ENCODE results near the gene SLC26A2. TPM values are rescaled to one million over a fixed set of nuclear protein-coding genes. Genes with fewer than 3 reads are reported as not detected.

The SLC26A2 gene
- total RNA-seq, 4 donors from 2014 or later = 3.0 to 9.9 (median 6.9) TPM

- in situ Hi-C loops (cut with MboI; ENCODE audit: low sequenced_read_pairs in 4 of 4) = no loop called here
- intact Hi-C loops (cut with DNase I; ENCODE audit: low total_unique reads) = loop anchor here (2.0 to 5.0 kb wide), 2 partner anchors 41 to 54 kb away; no protein-coding TSS in a partner anchor
- ATAC-seq = no peak
These were observed 23.9 kb upstream of the SLC26A2 start for GRCh38 chr5:149936700-149937091.

GRCh38 chr5:149937610-149938009, 22.9 kb upstream of the SLC26A2 start:
- H3K27me3 ChIP-seq = no peaks in the 10 kb centered on the region
- H3K27ac ChIP-seq = no peak overlapping the region
- no peaks in the 10 kb centered on the region for H3K36me3 ChIP-seq
- H3K4me1 ChIP-seq = peaks cover 0 to 11% of the 10 kb centered on the region in 2 donors
- ATAC-seq (no peak), DNase-seq (no peak)
- TF ChIP-seq CTCF (IDR thresholded peaks at IDR 0.05 in 4 of 5, conservative IDR thresholded peaks at IDR 0.05 in 1 of 5) = no peak
- TF ChIP-seq POLR2A (IDR thresholded peaks at IDR 0.05) = no peak
- H3K9me3 ChIP-seq = no peaks in the 10 kb centered on the region
- intact Hi-C loops (cut with DNase I; ENCODE audit: low total_unique reads) (loop anchor here (2.0 to 5.0 kb wide), 2 partner anchors 40 to 53 kb away; no protein-coding TSS in a partner anchor), in situ Hi-C loops (cut with MboI; ENCODE audit: low sequenced_read_pairs in 4 of 4) (no loop called here)
- no peak overlapping the region for H3K4me3 ChIP-seq

More at GRCh38 chr5:149936700-149937091, 23.9 kb upstream of the SLC26A2 start:
- Histone ChIP-seq H3K27ac (no peak overlapping the region), H3K27me3 (no peaks in the 10 kb centered on the region), H3K36me3 (no peaks in the 10 kb centered on the region), H3K9me3 (no peaks in the 10 kb centered on the region), H3K4me3 (no peak overlapping the region), H3K4me1 (peaks cover 0 to 14% of the 10 kb centered on the region in 2 donors)
- DNase-seq = no peak
- TF ChIP-seq CTCF (IDR thresholded peaks at IDR 0.05 in 4 of 5, conservative IDR thresholded peaks at IDR 0.05 in 1 of 5) (no peak), POLR2A (IDR thresholded peaks at IDR 0.05) (no peak)

- Histone ChIP-seq H3K4me3 (no peak overlapping the region), H3K9me3 (no peaks in the 10 kb centered on the region), H3K36me3 (no peaks in the 10 kb centered on the region), H3K27me3 (no peaks in the 10 kb centered on the region), H3K4me1 (peaks cover 0 to 11% of the 10 kb centered on the region in 2 donors), H3K27ac (no peak overlapping the region)
- DNase-seq (peak in 1 of 2 donors; percentile 54), ATAC-seq (peak in 1 of 2 donors; percentile 49)
- no peak for TF ChIP-seq POLR2A (IDR thresholded peaks at IDR 0.05)
- no peak for TF ChIP-seq CTCF (IDR thresholded peaks at IDR 0.05 in 4 of 5, conservative IDR thresholded peaks at IDR 0.05 in 1 of 5)
- in situ Hi-C loops (cut with MboI; ENCODE audit: low sequenced_read_pairs in 4 of 4) = no loop called here
- intact Hi-C loops (cut with DNase I; ENCODE audit: low total_unique reads) = loop anchor here (5.0 kb wide), 1 partner anchor 39 kb away; no protein-coding TSS in a partner anchor
These were observed 22.3 kb upstream of the SLC26A2 start for GRCh38 chr5:149938279-149938678.

- DNase-seq (peak in 1 of 2 donors; percentile 27), ATAC-seq (peak; percentile 59 to 73)
- Histone ChIP-seq H3K36me3 (no peaks in the 10 kb centered on the region), H3K4me1 (peaks cover 0 to 11% of the 10 kb centered on the region in 2 donors), H3K4me3 (no peak overlapping the region), H3K27me3 (no peaks in the 10 kb centered on the region), H3K27ac (peak overlapping the region in 2 of 4 donors; percentile 31 to 41), H3K9me3 (no peaks in the 10 kb centered on the region)
- intact Hi-C loops (cut with DNase I; ENCODE audit: low total_unique reads) (loop anchor here (5.0 kb wide), 1 partner anchor 38 kb away; no protein-coding TSS in a partner anchor), in situ Hi-C loops (cut with MboI; ENCODE audit: low sequenced_read_pairs in 4 of 4) (no loop called here)
- TF ChIP-seq CTCF (IDR thresholded peaks at IDR 0.05 in 4 of 5, conservative IDR thresholded peaks at IDR 0.05 in 1 of 5) (no peak), POLR2A (IDR thresholded peaks at IDR 0.05) (no peak)
These were observed 21.7 kb upstream of the SLC26A2 start for GRCh38 chr5:149938791-149939358.
